SH-SY5Y (cell line): ENCODE data around the gene FGGY.

Source experiments
- GATA2 ChIP-seq: IDR thresholded peaks from 2 replicates; pipeline ENCODE4 v1.6.1; 2011; ENCODE audit warnings: mild to moderate bottlenecking, low read depth, low read length
- GATA3 ChIP-seq: IDR thresholded peaks from 2 replicates; pipeline ENCODE4 v1.6.1; 2011; ENCODE audit warnings: low read depth, mild to moderate bottlenecking, low read length, moderate library complexity

- TF ChIP-seq GATA2 (peak; percentile 87), GATA3 (peak; percentile 88)
These were observed 207.4 kb downstream of the FGGY start for GRCh38 chr1:59504276-59504675.
